H9 (cell line): ENCODE measurements around the gene INPP4A. TPM values are rescaled to one million over a fixed set of nuclear protein-coding genes. Genes with fewer than 3 reads are reported as not detected.

Experiments
- DNase-seq: peaks from one replicate; pipeline ENCODE4 v3.0.0-alpha.2; 2017
- H2AFZ ChIP-seq: one replicate; pipeline ENCODE4 v1.6.1; 2013; ENCODE audit warnings: mild to moderate bottlenecking, low read length, control low read depth, moderate library complexity
- H2AK5ac ChIP-seq: 2 replicates; pipeline ENCODE4 v1.6.1; 2013; ENCODE audit warnings: low read length, control low read depth, mixed read lengths; ENCODE audit not compliant: insufficient read length
- H2BK120ac ChIP-seq: one replicate; pipeline ENCODE4 v1.6.1; 2013; ENCODE audit warnings: low read depth, mild to moderate bottlenecking, low read length, control low read depth, inconsistent platforms; ENCODE audit not compliant: poor library complexity, severe bottlenecking
- H2BK12ac ChIP-seq: 2 replicates; pipeline ENCODE4 v1.6.1; 2013; ENCODE audit warnings: low read length, control low read depth, mixed read lengths, low read depth; ENCODE audit not compliant: insufficient read length
- H2BK15ac ChIP-seq: 2 replicates; pipeline ENCODE4 v1.6.1; 2013; ENCODE audit warnings: low read depth, low read length, control low read depth
- H2BK20ac ChIP-seq: one replicate; pipeline ENCODE4 v1.6.1; 2013; ENCODE audit warnings: low read depth, mild to moderate bottlenecking, low read length, control low read depth, inconsistent platforms; ENCODE audit not compliant: poor library complexity, severe bottlenecking
- H2BK5ac ChIP-seq: 2 replicates; pipeline ENCODE4 v1.6.1; 2013; ENCODE audit warnings: low read length, control low read depth, mixed read lengths; ENCODE audit not compliant: insufficient read length
- H3K14ac ChIP-seq: 2 replicates; pipeline ENCODE4 v1.6.1; 2013; ENCODE audit warnings: low read length, control low read depth; ENCODE audit not compliant: insufficient read depth
- H3K18ac ChIP-seq: 2 replicates; pipeline ENCODE4 v1.6.1; 2013; ENCODE audit warnings: low read depth, mild to moderate bottlenecking, mixed read lengths, low read length, control low read depth; ENCODE audit not compliant: insufficient read length
- H3K23ac ChIP-seq: 2 replicates; pipeline ENCODE4 v1.6.1; 2013; ENCODE audit warnings: low read length, control low read depth, mixed read lengths, low read depth; ENCODE audit not compliant: insufficient read length
- H3K23me2 ChIP-seq: 2 replicates; pipeline ENCODE4 v1.6.1; 2013; ENCODE audit warnings: low read depth, mild to moderate bottlenecking, mixed read lengths, low read length, control low read depth; ENCODE audit not compliant: insufficient read length, poor library complexity, severe bottlenecking
- H3K27ac ChIP-seq: 2 replicates; pipeline ENCODE4 v1.5.1; 2013; ENCODE audit warnings: low read length, control low read depth, mixed read lengths, low read depth; ENCODE audit not compliant: insufficient read length
- H3K27me3 ChIP-seq: 2 replicates; pipeline ENCODE4 v1.6.1; 2013; ENCODE audit warnings: low read length, control low read depth, inconsistent platforms; ENCODE audit not compliant: insufficient read depth
- H3K4ac ChIP-seq: 2 replicates; pipeline ENCODE4 v1.6.1; 2013; ENCODE audit warnings: low read depth, mild to moderate bottlenecking, control low read depth, inconsistent platforms, low read length, moderate library complexity
- H3K4me1 ChIP-seq: 2 replicates; pipeline ENCODE4 v1.6.1; 2013; ENCODE audit warnings: low read length, control low read depth, inconsistent platforms; ENCODE audit not compliant: insufficient read depth
- H3K4me2 ChIP-seq: 2 replicates; pipeline ENCODE4 v1.6.1; 2013; ENCODE audit warnings: low read length, control low read depth, mixed read lengths; ENCODE audit not compliant: insufficient read length, insufficient read depth
- H3K56ac ChIP-seq: 2 replicates; pipeline ENCODE4 v1.6.1; 2013; ENCODE audit warnings: low read depth, mild to moderate bottlenecking, mixed read lengths, low read length, control low read depth; ENCODE audit not compliant: insufficient read length
- H3K79me1 ChIP-seq: 2 replicates; pipeline ENCODE4 v1.6.1; 2013; ENCODE audit warnings: low read depth, mild to moderate bottlenecking, moderate library complexity, low read length, control low read depth, inconsistent platforms; ENCODE audit not compliant: insufficient read depth, poor library complexity, severe bottlenecking
- H3K79me2 ChIP-seq: 2 replicates; pipeline ENCODE4 v1.6.1; 2013; ENCODE audit warnings: low read length, control low read depth, inconsistent platforms; ENCODE audit not compliant: insufficient read depth
- H3K9ac ChIP-seq: 2 replicates; pipeline ENCODE4 v1.6.1; 2013; ENCODE audit warnings: low read length, control low read depth, mixed read lengths; ENCODE audit not compliant: insufficient read length; ENCODE audit errors: extremely low read depth
- H3K9me3 ChIP-seq: one replicate; pipeline ENCODE4 v1.6.1; 2013; ENCODE audit warnings: low read depth, low read length, inconsistent platforms; ENCODE audit not compliant: control insufficient read depth
- H3T11ph ChIP-seq: one replicate; pipeline ENCODE4 v1.6.1; 2013; ENCODE audit warnings: mild to moderate bottlenecking, low read length, control low read depth, inconsistent platforms
- H4K20me1 ChIP-seq: one replicate; pipeline ENCODE4 v1.6.1; 2013; ENCODE audit not compliant: control insufficient read depth, insufficient read length, insufficient read depth
- H4K5ac ChIP-seq: 2 replicates; pipeline ENCODE4 v1.6.1; 2013; ENCODE audit warnings: low read depth, mild to moderate bottlenecking, mixed read lengths, low read length, control low read depth; ENCODE audit not compliant: insufficient read length
- H4K8ac ChIP-seq: replicated peaks from 2 replicates; pipeline ENCODE4 v1.6.1; 2013; ENCODE audit warnings: low read length, control low read depth, mixed read lengths, low read depth; ENCODE audit not compliant: insufficient read length
- H4K91ac ChIP-seq: 2 replicates; pipeline ENCODE4 v1.6.1; 2013; ENCODE audit warnings: low read depth, mild to moderate bottlenecking, moderate library complexity, mixed read lengths, low read length, control low read depth; ENCODE audit not compliant: insufficient read length
- H3K27ac Mint-ChIP-seq, 3 experiments: 2 replicates in 2 of 3; 3 replicates in 1 of 3; pipeline ENCODE4 v1.8.0; 2020 to 2021; ENCODE audit warnings: mixed read lengths in 3 of 3, mild to moderate bottlenecking in 1 of 3, moderate library complexity in 1 of 3
- H3K27me3 Mint-ChIP-seq: 2 replicates; pipeline ENCODE4 v1.8.0; 2021; ENCODE audit warnings: low read depth, mild to moderate bottlenecking, moderate library complexity, mixed read lengths
- H3K36me3 Mint-ChIP-seq, 3 experiments: 2 replicates in 2 of 3; 3 replicates in 1 of 3; pipeline ENCODE4 v1.8.0; 2020 to 2021; ENCODE audit warnings: low read depth in 3 of 3, mixed read lengths in 3 of 3; ENCODE audit not compliant: insufficient read depth in 1 of 3
- H3K4me1 Mint-ChIP-seq, 2 experiments: 2 replicates each; pipeline ENCODE4 v1.8.0; 2020; ENCODE audit warnings: mixed read lengths in 2 of 2
- H3K4me3 Mint-ChIP-seq, 2 experiments: 2 replicates in 1 of 2; 3 replicates in 1 of 2; pipeline ENCODE4 v1.8.0; 2020 to 2021; ENCODE audit warnings: mild to moderate bottlenecking in 2 of 2, mixed read lengths in 2 of 2, moderate library complexity in 1 of 2
- H3K9me3 Mint-ChIP-seq, 2 experiments: 2 replicates in 1 of 2; 3 replicates in 1 of 2; pipeline ENCODE4 v1.8.0; 2020; ENCODE audit warnings: mild to moderate bottlenecking in 2 of 2, mixed read lengths in 2 of 2, moderate library complexity in 1 of 2
- CTCF ChIP-seq: fragments of 200-600 bp; sonication (generic); conservative IDR thresholded peaks from 3 replicates; pipeline ENCODE4 v1.8.0; 2021; ENCODE audit warnings: antibody characterized with exemption, mild to moderate bottlenecking
- WGBS: extraction: QIAGEN DNeasy Blood & Tissue Kit; methylation state at CpG from one replicate; pipeline ENCODE4 v1.1.7; 2013; ENCODE audit warnings: missing lambda C conversion rate, low lambda C conversion rate, mixed read lengths; ENCODE audit not compliant: insufficient read length; ENCODE audit errors: extremely low coverage; 5-methylcytosine and 5-hydroxymethylcytosine counted together
- total RNA-seq: library from RNA; stranded (reverse); gene quantifications from 2 replicates; pipeline ENCODE4 v1.2.1, GENCODE V29; 2021

The INPP4A gene
- total RNA-seq, 1 experiment from 2014 or later = 55.2 TPM

GRCh38 chr2:98500561-98500960 is 55.9 kb downstream of the INPP4A start:
- Histone ChIP-seq H3K4me2 (no peak overlapping the region), H3K27ac (no peak overlapping the region), H3K79me2 (no peaks in the 10 kb centered on the region; the same call in 1 of the 2 replicates), H4K8ac (no peak overlapping the region), H4K91ac (no peak overlapping the region), H4K5ac (no peak overlapping the region), H2BK5ac (no peak overlapping the region), H3K18ac (no peak overlapping the region), H3K23me2 (no peaks in the 10 kb centered on the region), H3K4ac (no peak overlapping the region), H3K23ac (no peak overlapping the region), H3K56ac (no peak overlapping the region), H2BK20ac (no peak overlapping the region), H3K4me1 (no peaks in the 10 kb centered on the region), H3K27me3 (no peaks in the 10 kb centered on the region; the same call in 1 of the 2 replicates), H4K20me1 (no peaks in the 10 kb centered on the region), H3K79me1 (no peaks in the 10 kb centered on the region), H2AK5ac (no peak overlapping the region), H3K14ac (no peak overlapping the region), H2AFZ (no peak overlapping the region), H2BK120ac (no peak overlapping the region), H2BK12ac (no peak overlapping the region), H3K9ac (no peak overlapping the region), H2BK15ac (no peak overlapping the region), H3T11ph (no peak overlapping the region), H3K9me3 (no peaks in the 10 kb centered on the region)
- H3K27me3 Mint-ChIP-seq = no peaks in the 10 kb centered on the region
- peaks cover 12 to 26% of the 10 kb centered on the region in 2 experiments for H3K4me1 Mint-ChIP-seq
- no CpG with 5 or more reads among the region's 1 CpG for WGBS
- no peak for DNase-seq
- no peak for TF ChIP-seq CTCF
- H3K36me3 Mint-ChIP-seq = peaks cover 37 to 49% (median 46%) of the 10 kb centered on the region in 3 experiments
- H3K4me3 Mint-ChIP-seq = no peak overlapping the region
- no peak overlapping the region for H3K27ac Mint-ChIP-seq
- H3K9me3 Mint-ChIP-seq = peaks cover 17 to 26% of the 10 kb centered on the region in 2 experiments
